ENCODE results near the gene HSD17B8.

The HSD17B8 gene

DNA sequence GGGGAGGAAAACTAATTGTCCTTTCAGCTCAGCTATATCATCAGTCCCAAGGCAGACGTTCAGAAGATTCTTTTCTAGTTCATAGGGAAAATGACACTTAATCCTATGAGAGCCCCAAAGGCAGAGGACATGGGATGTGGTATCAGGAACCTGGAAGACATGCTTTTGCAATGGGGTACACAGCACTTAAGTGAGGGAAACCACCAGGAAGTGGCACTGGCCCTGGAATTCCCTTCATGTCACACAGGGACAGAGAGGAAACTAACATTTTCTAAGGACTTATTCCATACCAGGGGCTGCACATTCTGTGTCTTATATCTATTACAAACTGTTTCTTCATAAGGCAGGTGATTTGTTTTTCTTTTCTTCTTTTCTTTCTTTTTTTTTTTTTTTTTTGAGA, 39.0 kb downstream of the HSD17B8 start:
- FAIRE-seq: no peak
- no peak for TF ChIP-seq POLR2A (IDR thresholded peaks at IDR 0.05; ENCODE audit: low read depth, low read length)
- DNase-seq (ENCODE audit: insufficient read length, low spot score): no peak

GRCh38 chr6:33247977-33248642, 43.7 kb downstream of the HSD17B8 start:
- FAIRE-seq: no peak
- DNase-seq (ENCODE audit: insufficient read length, low spot score): no peak
- TF ChIP-seq POLR2A (IDR thresholded peaks at IDR 0.05; ENCODE audit: low read depth, low read length): no peak

DNA sequence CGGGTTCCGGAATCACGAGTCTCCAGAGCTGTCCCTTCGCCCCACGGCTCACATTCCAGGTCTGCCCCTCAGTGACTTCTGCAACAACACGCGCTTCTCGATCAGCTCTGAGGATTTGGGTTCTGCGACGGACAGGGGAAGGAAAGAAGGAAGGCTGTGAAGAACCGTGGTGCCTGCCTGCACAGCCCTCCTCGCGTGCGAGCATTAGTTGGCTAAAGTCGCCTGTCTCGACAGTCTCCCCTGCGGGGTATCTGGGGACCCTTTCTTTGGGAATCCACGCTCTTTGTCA, 44.1 kb downstream of the HSD17B8 start:
- no peak for DNase-seq (ENCODE audit: insufficient read length, low spot score)
- FAIRE-seq: no peak
- TF ChIP-seq POLR2A (IDR thresholded peaks at IDR 0.05; ENCODE audit: low read depth, low read length): no peak

- DNase-seq (ENCODE audit: insufficient read length, low spot score) (peak; percentile 73), FAIRE-seq (peak; percentile 85)
- TF ChIP-seq POLR2A (IDR thresholded peaks at IDR 0.05; ENCODE audit: low read depth, low read length): peak; percentile 81
Observed at GRCh38 chr6:33248932-33249731, 44.7 kb downstream of the HSD17B8 start.

DNA sequence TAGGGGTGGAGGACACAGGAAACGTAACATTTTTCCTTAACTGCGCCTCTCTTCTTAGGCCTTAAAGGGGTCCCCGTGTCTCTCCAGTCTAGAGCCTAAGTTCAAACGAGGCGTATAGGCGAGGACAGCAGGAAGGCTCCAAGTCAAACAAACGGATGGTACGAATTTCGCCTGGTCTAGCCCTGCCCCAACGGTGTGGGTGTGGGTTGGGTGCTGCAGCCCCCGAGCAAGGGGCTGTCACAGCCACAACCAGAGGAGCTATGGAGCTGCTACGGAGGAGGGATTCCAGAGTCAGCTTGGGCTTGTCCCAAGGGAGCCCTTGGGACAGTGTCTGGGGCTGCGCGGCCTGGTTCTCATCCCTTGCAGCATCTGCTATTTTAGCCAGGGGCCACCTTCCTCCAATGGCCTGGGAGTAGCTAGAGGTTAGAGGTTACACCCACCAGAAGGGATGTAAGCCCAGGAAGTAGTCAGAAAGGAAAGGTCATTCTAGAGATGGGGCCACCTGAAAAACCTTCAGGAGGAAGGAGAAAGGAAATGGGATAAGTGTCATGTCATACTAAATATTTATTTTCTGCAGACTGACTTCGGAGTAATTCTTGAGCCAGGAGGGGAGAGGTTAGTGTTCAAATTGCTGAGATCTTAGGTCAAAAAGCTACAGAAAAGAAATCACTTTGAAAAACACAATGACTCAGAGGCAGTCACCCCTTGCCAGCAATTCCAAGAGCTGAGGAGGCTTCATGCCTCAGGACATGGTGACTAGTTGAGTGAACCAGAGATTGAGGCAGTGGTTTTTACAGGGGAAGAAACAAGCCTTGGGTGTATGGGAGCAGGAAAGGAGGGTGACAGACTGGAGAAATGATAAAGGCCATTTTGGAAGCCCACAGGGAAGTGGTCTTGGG, 45.5 kb downstream of the HSD17B8 start:
- DNase-seq (ENCODE audit: insufficient read length, low spot score) (no peak), FAIRE-seq (no peak)
- no peak for TF ChIP-seq POLR2A (IDR thresholded peaks at IDR 0.05; ENCODE audit: low read depth, low read length)

- no peak for FAIRE-seq
- TF ChIP-seq POLR2A (IDR thresholded peaks at IDR 0.05; ENCODE audit: low read depth, low read length): no peak
Observed at GRCh38 chr6:33250731-33251130, 46.3 kb downstream of the HSD17B8 start.

GRCh38 chr6:33251395-33252012, 47.0 kb downstream of the HSD17B8 start:
- no peak for TF ChIP-seq POLR2A (IDR thresholded peaks at IDR 0.05; ENCODE audit: low read depth, low read length)
- no peak for FAIRE-seq
- DNase-seq (ENCODE audit: insufficient read length, low spot score): no peak

More at GRCh38 chr6:33250731-33251130, 46.3 kb downstream of the HSD17B8 start:
- no peak for DNase-seq (ENCODE audit: insufficient read length, low spot score)

DNA sequence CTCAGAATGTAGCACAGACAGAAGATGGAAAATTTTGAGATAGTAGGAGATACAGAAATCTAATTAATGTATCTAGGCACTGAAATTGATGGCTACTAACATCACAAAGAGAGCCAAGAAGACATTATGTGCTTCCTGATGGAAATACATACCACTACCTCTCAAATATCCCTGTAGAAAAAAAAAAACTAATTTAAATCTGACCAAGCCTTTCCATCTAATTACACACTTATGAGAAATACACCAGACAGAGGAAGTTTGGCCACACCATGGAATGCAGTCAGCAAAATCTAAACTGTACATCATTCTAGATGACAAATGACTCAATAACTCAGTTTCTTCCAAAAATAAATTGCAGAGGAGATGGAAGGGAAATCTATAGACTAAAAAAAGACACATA, 48.3 kb downstream of the HSD17B8 start:
- no peak for DNase-seq (ENCODE audit: insufficient read length, low spot score)
- TF ChIP-seq POLR2A (IDR thresholded peaks at IDR 0.05; ENCODE audit: low read depth, low read length): no peak
- no peak for FAIRE-seq

- no peak for FAIRE-seq
- DNase-seq (ENCODE audit: insufficient read length, low spot score): no peak
Observed at GRCh38 chr6:33254591-33254990, 50.1 kb downstream of the HSD17B8 start.

More at GRCh38 chr6:33254591-33254990, 50.1 kb downstream of the HSD17B8 start:
- TF ChIP-seq POLR2A (IDR thresholded peaks at IDR 0.05; ENCODE audit: low read depth, low read length): no peak
